HG03354 (cell line): ENCODE measurements around the gene NSUN2.
"Not testable (repeated sequence)": the region's sequence is repeated elsewhere in the genome, so short reads cannot be mapped to it uniquely, and the experiment has no call there.

Source experiments
- ATAC-seq: cut with Tn5 transposase; IDR thresholded peaks from one replicate; pipeline ENCODE4 v1.9.1; 2021; ENCODE audit warnings: mild to moderate bottlenecking; ENCODE audit not compliant: unreplicated experiment, poor library complexity, severe bottlenecking

The NSUN2 gene

DNA sequence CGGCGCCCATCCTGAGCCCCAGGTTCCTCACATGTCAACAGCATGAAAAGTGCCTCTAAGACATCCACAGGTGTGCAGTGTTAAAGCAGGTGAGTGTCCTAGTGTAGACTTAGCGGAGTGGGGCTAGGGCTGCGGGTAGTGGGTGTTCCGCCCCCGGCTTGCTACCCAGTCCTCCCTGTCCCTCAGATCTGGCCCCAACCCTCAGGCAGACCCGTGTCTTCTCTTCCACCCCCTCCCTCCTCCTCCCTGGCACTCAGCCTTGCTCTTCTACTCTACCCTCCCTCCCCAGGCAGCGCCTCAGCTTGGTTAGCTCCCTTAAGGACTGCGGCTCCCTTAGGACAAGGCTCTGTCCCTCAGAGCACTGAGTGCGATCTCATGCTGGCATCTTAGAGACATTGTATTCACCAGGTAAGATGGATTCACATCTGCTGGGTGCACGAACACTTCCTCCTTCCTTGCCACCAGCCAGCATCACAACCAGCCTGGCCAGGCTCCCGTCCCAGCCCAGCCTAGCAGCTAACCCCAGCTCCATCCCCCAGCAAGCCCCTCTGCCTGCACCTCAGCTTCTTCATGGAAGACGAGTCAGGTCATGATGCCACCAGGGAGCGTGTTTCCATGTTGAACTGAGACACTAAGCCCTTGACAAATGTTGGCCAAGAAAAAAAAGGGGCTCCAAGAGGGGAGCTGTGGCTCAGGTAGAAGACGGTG lies 46.8 kb downstream of the NSUN2 start:
- no peak for ATAC-seq

- no peak for ATAC-seq
Measured at GRCh38 chr5:6585168-6585567, 47.7 kb downstream of the NSUN2 start.

- ATAC-seq: no peak
Measured at GRCh38 chr5:6584727-6585126, 48.1 kb downstream of the NSUN2 start.

- no peak for ATAC-seq
Measured at GRCh38 chr5:6584101-6584645, 48.7 kb downstream of the NSUN2 start.

- ATAC-seq: no peak
Measured at GRCh38 chr5:6583049-6583880, 49.6 kb downstream of the NSUN2 start.

GRCh38 chr5:6582507-6583048 lies 50.3 kb downstream of the NSUN2 start:
- ATAC-seq: no peak

- no peak for ATAC-seq
Measured at GRCh38 chr5:6581559-6582426, 51.1 kb downstream of the NSUN2 start.

GRCh38 chr5:6581090-6581489 lies 51.8 kb downstream of the NSUN2 start:
- ATAC-seq: no peak

GRCh38 chr5:6579535-6579934 lies 53.3 kb downstream of the NSUN2 start:
- ATAC-seq: no peak

GRCh38 chr5:6578676-6579343 lies 54.0 kb downstream of the NSUN2 start:
- no peak for ATAC-seq

DNA sequence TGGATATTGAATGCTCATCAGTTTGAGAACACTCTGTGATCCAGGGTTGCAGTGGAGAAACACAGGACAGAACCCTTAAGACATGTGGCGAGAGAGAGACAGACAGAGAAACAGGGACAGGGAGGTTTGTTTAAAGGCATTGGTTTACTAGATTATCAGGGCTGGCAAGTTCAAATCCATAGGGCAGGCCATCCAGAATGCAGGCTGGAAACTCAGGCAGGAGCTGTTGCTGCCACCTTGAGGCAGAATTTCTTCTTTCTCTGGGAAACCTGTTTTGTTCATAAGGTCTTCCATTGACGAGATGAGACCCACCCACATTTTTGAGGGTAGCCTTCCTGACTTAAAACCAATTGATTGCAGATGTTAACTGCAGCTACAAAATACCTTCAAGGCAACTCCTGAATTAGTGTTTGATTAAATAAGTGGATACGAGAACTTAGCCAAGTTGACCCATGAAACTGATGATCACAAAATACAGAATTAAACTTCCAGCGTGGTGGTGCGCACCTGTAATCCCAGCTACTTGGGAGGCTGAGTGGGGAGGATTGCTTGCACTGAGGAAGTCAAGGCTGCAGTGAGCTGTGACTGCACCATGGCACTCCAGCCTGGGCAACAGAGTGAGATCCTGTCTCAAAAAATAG lies 55.9 kb downstream of the NSUN2 start:
- no peak for ATAC-seq

DNA sequence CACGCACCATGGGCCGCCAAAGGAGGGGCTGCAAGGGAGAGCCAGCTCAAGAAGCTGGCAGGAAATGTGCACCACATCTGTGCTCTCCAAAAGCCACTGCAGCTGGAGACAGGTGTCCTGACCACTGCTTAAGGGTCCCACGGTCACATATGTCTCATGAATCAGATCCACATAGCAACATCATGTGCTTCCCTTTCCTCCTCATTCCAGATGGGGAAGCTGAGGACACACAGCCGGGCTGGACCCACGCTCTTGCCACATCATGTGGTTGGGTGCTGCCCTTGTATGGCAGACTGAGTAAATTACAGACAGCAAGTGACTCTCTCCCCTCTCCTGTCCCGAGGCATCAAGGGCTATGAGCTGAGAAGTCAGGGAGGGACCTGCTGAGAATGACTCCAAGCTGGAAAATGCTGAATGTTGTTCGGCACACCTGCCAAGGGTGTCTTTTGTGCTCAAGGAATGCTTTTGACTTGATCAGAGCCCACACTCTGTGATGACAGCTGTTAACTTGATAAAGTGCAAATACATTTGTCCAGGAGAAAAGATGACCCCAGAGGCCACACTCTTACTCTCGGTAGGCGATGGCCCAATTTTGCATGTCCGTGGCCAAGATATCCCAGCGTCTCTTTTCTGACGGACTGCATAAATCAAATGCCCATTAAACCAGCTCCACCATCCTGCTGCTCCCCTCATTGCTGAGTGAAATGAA lies 58.2 kb downstream of the NSUN2 start:
- ATAC-seq: no peak

- no peak for ATAC-seq
Measured at GRCh38 chr5:6574111-6574510, 58.7 kb downstream of the NSUN2 start.

GRCh38 chr5:6573651-6574101 lies 59.2 kb downstream of the NSUN2 start:
- ATAC-seq: no peak

DNA sequence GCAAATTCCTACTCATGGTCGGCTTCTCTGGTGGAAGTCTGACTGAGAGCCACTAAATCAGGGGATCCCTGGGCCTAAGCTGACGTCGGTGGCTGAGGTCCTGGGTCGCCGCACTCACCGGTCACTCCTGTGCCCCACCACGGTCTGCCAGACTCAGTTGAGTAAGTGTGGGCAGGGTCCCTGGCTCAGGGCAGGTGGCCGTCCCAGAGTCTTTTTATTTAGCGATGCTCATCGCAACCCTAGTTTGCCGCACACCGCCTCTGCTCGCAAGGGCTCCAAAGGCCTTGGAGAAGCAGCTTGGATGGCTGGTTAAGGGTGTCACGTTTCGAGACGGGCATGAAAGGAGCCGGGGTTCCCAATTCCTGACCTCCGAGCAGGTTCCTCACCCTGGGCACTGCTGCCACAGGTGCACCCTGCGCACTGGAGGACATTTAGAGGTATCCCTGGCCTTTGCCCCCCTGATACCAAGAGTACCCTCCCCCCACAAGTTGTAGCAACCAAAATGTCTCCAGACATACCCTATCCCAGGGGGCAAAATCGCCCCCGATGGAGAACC lies 59.9 kb downstream of the NSUN2 start:
- ATAC-seq: no peak

DNA sequence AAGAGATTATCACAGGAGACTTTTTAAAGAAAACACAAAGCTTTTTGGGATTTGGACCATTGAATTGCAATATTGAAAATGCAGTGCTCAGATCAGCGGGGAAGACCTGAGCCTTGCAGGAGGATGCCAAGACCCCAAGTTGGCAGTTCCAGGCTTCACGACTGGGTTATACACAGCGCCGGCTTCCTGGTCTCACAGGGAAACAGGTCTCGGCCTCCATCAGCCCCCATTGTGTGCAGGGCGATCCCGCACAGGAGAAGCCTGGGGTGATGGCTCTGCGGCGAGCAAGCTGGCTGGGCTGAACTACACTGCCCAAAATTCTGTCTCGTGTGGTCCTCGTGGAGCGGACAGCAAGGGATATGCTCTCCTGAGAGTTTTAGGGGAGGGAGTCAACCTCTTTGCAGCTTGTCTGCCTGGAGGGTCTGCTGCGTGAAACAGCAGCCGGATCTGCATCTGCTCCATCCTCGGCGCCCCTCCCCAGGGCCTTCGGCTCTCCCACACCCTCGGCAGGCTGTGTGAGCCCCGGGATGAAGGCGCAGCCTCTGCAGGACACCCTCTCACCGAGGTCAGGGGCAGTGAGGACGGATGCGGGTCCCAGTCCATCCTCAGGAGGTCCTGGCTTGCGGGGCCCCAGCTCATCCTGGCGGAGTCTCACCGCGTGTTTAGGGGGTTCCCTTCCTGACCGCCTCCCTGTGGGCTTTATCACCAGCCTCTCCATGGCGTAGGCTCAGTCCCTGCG lies 60.6 kb downstream of the NSUN2 start:
- no peak for ATAC-seq

- not testable (repeated sequence) for ATAC-seq
Measured at GRCh38 chr5:6571607-6572006, 61.2 kb downstream of the NSUN2 start.
